Measurements from ENCODE around the gene NRSN2. TPM values are rescaled to one million over a fixed set of nuclear protein-coding genes. Genes with fewer than 3 reads are reported as not detected.

Gene NRSN2
- total RNA-seq, 1 experiment from 2014 or later = 1.9 TPM

DNA sequence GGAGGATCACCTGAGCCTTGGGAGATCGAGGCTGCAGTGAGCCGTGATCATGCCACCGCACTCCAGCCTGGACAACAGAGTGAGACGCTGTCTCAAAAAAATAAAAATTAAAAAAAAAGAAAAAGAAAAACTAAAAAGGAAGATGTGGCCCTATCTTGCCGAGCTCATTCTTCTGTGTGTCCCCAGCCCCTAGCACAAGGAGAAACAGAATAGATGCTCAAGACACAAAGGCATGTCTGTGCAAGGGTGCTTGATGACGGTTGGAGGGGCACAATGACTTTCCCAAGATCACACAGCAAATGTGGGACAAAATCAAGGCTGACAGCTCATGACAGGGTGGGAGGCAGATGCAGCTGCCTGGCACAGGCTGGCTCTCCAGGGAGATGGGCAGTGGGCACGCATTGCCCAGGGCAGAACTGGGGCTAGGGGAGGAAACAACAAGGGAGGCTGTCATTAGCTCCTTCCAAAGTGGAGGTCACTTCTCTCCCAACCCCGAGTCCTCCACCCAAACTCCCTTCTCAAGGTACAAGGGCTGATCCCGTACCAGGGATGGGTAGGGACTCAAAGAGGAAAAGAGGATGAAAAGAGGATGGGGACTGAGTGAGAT, 775 bp upstream of the NRSN2 start:
- Histone ChIP-seq H4K20me1 (ENCODE audit: insufficient read depth) (no peaks in the 10 kb centered on the region), H2AFZ (ENCODE audit: low read depth, low read length, poor library complexity, severe bottlenecking) (no peak overlapping the region), H3K9me2 (ENCODE audit: insufficient read depth) (no peaks in the 10 kb centered on the region), H3K4me1 (ENCODE audit: control insufficient read depth in 1 of 2, insufficient read depth in 2 of 2, low read length in 2 of 2) (peaks cover 14 to 38% of the 10 kb centered on the region in 2 experiments), H3K9ac (ENCODE audit: low read length) (no peak overlapping the region), H3K27me3 (ENCODE audit: insufficient read depth, low read length) (no peaks in the 10 kb centered on the region), H3K27ac (ENCODE audit: low read depth, low read length) (no peak overlapping the region), H3K9me3 (ENCODE audit: control insufficient read depth in 1 of 2, insufficient read depth in 1 of 2, low read depth in 1 of 2, low read length in 2 of 2) (peaks cover 0 to 17% of the 10 kb centered on the region in 2 experiments; a peak in 2 of 4 replicates), H3K36me3 (ENCODE audit: control insufficient read depth in 1 of 2, insufficient read depth in 2 of 2, low read length in 2 of 2) (no peaks in the 10 kb centered on the region), H3K79me2 (ENCODE audit: insufficient read depth, low read length) (no peaks in the 10 kb centered on the region), H3K4me3 (replicated peaks in 1 of 2; ENCODE audit: low read depth in 1 of 2, low read length in 2 of 2) (no peak overlapping the region), H3K4me2 (ENCODE audit: low read length) (no peak overlapping the region)
- intact Hi-C loops (cut with micrococcal nuclease) = no loop called here
- ChIA-PET RAD21 (ENCODE audit: low non-redundant PET in 1 of 2, low total read pairs in 2 of 2, uncharacterized antibody in 2 of 2, unreplicated experiment in 2 of 2) (no interaction called here), CTCF (interaction anchor here (1.4 kb wide), 1 partner anchor 15 kb away, joined by 5 read pairs; no protein-coding TSS in a partner anchor), POLR2A (no interaction called here)
- no TSS peak for BruUV-seq (replicated peaks)
- TF ChIP-seq JUND (IDR thresholded peaks at IDR 0.05) (no peak), RAD21 (IDR thresholded peaks at IDR 0.05; ENCODE audit: low read depth) (no peak), CBX3 (IDR thresholded peaks at IDR 0.05; ENCODE audit: low read depth) (no peak), EZH2 (IDR thresholded peaks at IDR 0.05) (no peak), ZNF274 (IDR thresholded peaks at IDR 0.05; ENCODE audit: low read depth, low read length) (no peak), TCF7L2 (IDR thresholded peaks at IDR 0.05; ENCODE audit: borderline replicate concordance, extremely low read depth, insufficient read depth, insufficient read length) (no peak), SP1 (IDR thresholded peaks at IDR 0.05; ENCODE audit: low read depth) (no peak), CEBPB (IDR thresholded peaks at IDR 0.05; ENCODE audit: low read depth) (no peak), SRF (IDR thresholded peaks at IDR 0.05; ENCODE audit: low read depth) (no peak), POLR2AphosphoS5 (IDR thresholded peaks at IDR 0.05; ENCODE audit: low read depth, low read length) (no peak), POLR2A (IDR thresholded peaks at IDR 0.05; ENCODE audit: borderline replicate concordance, extremely low read depth, insufficient read depth, insufficient read length) (no peak), EGR1 (IDR thresholded peaks at IDR 0.05; ENCODE audit: low read depth) (no peak)
- TF ChIP-seq, protein P1, sequence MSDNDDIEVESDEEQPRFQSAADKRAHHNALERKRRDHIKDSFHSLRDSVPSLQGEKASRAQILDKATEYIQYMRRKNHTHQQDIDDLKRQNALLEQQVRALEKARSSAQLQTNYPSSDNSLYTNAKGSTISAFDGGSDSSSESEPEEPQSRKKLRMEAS (IDR thresholded peaks at IDR 0.05) = no peak
- TF ChIP-seq, protein P2, sequence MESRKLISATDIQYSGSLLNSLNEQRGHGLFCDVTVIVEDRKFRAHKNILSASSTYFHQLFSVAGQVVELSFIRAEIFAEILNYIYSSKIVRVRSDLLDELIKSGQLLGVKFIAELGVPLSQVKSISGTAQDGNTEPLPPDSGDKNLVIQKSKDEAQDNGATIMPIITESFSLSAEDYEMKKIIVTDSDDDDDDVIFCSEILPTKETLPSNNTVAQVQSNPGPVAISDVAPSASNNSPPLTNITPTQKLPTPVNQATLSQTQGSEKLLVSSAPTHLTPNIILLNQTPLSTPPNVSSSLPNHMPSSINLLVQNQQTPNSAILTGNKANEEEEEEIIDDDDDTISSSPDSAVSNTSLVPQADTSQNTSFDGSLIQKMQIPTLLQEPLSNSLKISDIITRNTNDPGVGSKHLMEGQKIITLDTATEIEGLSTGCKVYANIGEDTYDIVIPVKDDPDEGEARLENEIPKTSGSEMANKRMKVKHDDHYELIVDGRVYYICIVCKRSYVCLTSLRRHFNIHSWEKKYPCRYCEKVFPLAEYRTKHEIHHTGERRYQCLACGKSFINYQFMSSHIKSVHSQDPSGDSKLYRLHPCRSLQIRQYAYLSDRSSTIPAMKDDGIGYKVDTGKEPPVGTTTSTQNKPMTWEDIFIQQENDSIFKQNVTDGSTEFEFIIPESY (IDR thresholded peaks at IDR 0.05; ENCODE audit: extremely low read depth, insufficient replicate concordance, low read length) = no peak
- TF ChIP-seq, protein P3, sequence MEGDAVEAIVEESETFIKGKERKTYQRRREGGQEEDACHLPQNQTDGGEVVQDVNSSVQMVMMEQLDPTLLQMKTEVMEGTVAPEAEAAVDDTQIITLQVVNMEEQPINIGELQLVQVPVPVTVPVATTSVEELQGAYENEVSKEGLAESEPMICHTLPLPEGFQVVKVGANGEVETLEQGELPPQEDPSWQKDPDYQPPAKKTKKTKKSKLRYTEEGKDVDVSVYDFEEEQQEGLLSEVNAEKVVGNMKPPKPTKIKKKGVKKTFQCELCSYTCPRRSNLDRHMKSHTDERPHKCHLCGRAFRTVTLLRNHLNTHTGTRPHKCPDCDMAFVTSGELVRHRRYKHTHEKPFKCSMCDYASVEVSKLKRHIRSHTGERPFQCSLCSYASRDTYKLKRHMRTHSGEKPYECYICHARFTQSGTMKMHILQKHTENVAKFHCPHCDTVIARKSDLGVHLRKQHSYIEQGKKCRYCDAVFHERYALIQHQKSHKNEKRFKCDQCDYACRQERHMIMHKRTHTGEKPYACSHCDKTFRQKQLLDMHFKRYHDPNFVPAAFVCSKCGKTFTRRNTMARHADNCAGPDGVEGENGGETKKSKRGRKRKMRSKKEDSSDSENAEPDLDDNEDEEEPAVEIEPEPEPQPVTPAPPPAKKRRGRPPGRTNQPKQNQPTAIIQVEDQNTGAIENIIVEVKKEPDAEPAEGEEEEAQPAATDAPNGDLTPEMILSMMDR (IDR thresholded peaks at IDR 0.05 in 2 of 3, conservative IDR thresholded peaks at IDR 0.05 in 1 of 3; ENCODE audit: borderline replicate concordance in 1 of 3, insufficient read depth in 1 of 3, low read depth in 2 of 3, low read length in 2 of 3) = no peak
- TF ChIP-seq, protein P4, sequence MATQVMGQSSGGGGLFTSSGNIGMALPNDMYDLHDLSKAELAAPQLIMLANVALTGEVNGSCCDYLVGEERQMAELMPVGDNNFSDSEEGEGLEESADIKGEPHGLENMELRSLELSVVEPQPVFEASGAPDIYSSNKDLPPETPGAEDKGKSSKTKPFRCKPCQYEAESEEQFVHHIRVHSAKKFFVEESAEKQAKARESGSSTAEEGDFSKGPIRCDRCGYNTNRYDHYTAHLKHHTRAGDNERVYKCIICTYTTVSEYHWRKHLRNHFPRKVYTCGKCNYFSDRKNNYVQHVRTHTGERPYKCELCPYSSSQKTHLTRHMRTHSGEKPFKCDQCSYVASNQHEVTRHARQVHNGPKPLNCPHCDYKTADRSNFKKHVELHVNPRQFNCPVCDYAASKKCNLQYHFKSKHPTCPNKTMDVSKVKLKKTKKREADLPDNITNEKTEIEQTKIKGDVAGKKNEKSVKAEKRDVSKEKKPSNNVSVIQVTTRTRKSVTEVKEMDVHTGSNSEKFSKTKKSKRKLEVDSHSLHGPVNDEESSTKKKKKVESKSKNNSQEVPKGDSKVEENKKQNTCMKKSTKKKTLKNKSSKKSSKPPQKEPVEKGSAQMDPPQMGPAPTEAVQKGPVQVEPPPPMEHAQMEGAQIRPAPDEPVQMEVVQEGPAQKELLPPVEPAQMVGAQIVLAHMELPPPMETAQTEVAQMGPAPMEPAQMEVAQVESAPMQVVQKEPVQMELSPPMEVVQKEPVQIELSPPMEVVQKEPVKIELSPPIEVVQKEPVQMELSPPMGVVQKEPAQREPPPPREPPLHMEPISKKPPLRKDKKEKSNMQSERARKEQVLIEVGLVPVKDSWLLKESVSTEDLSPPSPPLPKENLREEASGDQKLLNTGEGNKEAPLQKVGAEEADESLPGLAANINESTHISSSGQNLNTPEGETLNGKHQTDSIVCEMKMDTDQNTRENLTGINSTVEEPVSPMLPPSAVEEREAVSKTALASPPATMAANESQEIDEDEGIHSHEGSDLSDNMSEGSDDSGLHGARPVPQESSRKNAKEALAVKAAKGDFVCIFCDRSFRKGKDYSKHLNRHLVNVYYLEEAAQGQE (IDR thresholded peaks at IDR 0.05; ENCODE audit: low read depth) = no peak
- DNase-seq (ENCODE audit: low read depth, low spot score) (no peak), ATAC-seq (no peak)
